Upper lobe of right lung (tissue), 1 donor: Measurements from ENCODE around the gene PPP3R2. TPM values are rescaled to one million over a fixed set of nuclear protein-coding genes. Genes with fewer than 3 reads are reported as not detected.

Source experiments
- ATAC-seq: fragments of 200-7000 bp; cut with Tn5 transposase; one replicate; pipeline ENCODE4 v1.9.1; 2020; ENCODE audit warnings: mild to moderate bottlenecking, moderate library complexity
- DNase-seq: peaks from one replicate; pipeline ENCODE4 v3.0.0-alpha.2; 2020
- H3K27ac ChIP-seq: fragments of 200-600 bp; one replicate; pipeline ENCODE4 v1.8.0; 2022
- H3K27me3 ChIP-seq: fragments of 200-600 bp; one replicate; pipeline ENCODE4 v1.8.0; 2022; ENCODE audit warnings: mild to moderate bottlenecking
- H3K36me3 ChIP-seq: fragments of 200-600 bp; one replicate; pipeline ENCODE4 v1.8.0; 2022
- H3K4me1 ChIP-seq: fragments of 200-600 bp; one replicate; pipeline ENCODE4 v1.8.0; 2022
- H3K4me3 ChIP-seq: fragments of 200-600 bp; one replicate; pipeline ENCODE4 v1.8.0; 2022; ENCODE audit warnings: mild to moderate bottlenecking
- H3K9me3 ChIP-seq: fragments of 200-600 bp; one replicate; pipeline ENCODE4 v1.8.0; 2022
- intact Hi-C: fragments of 100-400 bp; cut with DNase I; formaldehyde crosslinking; loops from one replicate; pipeline ENCODE4 v1.11.0; 2022
- total RNA-seq: library from RNA; stranded (reverse); fragmentation: NEBNext Ultra II Directional; extraction: Animal tissue kit (Norgen Biotek cat#: 25700); gene quantifications from one replicate; pipeline ENCODE4 v1.2.1, GENCODE V29; 2021
- TF ChIP-seq, protein P1 (sequence below): fragments of 200-600 bp; IDR thresholded peaks from one replicate; pipeline ENCODE4 v1.8.0; 2022; ENCODE audit warnings: antibody characterized with exemption
- donor health status: DM: no; HTN: yes; CAD: no; lungs with severe emphysema.

Gene PPP3R2
- total RNA-seq, 1 donor from 2014 or later, result not detected

DNA sequence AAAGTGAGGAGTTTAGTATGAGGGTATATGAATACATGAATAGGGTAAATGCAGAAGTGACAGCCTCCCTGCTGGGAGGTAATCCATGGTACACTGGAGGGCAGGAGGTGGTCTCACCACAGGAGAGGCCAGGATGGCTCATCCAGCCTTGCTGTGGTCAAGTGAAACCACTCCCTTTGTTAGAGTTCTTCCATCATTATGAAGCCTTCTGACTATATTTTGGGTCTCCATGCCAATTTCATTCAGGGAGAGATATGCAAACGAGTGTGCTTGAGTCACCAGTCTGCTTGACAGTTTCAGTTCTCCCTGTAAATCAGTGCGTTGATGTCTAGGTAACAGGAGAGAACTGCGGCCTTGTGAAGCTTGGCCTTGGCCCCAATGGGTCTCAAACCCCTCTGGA, 16.4 kb downstream of the PPP3R2 start:
- Histone ChIP-seq H3K4me1 (no peaks in the 10 kb centered on the region), H3K4me3 (no peak overlapping the region), H3K9me3 (no peaks in the 10 kb centered on the region), H3K27me3 (no peaks in the 10 kb centered on the region), H3K36me3 (no peaks in the 10 kb centered on the region), H3K27ac (no peak overlapping the region)
- no peak for ATAC-seq
- TF ChIP-seq, protein P1, sequence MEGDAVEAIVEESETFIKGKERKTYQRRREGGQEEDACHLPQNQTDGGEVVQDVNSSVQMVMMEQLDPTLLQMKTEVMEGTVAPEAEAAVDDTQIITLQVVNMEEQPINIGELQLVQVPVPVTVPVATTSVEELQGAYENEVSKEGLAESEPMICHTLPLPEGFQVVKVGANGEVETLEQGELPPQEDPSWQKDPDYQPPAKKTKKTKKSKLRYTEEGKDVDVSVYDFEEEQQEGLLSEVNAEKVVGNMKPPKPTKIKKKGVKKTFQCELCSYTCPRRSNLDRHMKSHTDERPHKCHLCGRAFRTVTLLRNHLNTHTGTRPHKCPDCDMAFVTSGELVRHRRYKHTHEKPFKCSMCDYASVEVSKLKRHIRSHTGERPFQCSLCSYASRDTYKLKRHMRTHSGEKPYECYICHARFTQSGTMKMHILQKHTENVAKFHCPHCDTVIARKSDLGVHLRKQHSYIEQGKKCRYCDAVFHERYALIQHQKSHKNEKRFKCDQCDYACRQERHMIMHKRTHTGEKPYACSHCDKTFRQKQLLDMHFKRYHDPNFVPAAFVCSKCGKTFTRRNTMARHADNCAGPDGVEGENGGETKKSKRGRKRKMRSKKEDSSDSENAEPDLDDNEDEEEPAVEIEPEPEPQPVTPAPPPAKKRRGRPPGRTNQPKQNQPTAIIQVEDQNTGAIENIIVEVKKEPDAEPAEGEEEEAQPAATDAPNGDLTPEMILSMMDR, result no peak
- no peak for DNase-seq
- intact Hi-C loops, result no loop called here

DNA sequence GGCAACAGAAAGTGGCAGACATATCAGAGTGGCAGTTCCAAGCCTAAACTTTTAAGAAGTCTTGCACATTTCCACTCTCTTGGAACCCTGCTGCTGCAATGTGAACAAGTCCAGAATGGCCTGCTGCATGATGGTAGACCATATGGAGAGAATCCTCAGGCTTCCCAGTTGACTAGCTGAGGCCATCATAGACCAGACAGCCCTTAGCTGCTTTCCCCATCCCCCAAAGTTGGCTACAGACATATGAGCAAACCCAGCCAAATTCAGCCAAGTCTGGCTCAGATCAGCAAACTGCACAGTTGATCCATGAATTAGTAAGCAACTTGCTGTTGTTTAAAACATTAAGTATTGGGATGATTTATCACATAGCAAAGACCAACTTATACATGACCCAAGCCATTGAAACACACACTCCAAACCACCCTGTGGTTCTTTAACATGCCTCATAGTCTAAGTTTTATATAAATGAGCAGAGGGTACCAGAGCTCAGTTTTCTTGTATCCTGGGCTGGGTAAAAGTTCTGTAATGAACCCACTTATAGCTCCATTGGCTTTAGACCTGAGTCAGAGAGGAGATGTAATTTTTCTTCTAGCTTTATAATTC, 19.9 kb downstream of the PPP3R2 start:
- intact Hi-C loops, result no loop called here
- no peak for ATAC-seq

DNA sequence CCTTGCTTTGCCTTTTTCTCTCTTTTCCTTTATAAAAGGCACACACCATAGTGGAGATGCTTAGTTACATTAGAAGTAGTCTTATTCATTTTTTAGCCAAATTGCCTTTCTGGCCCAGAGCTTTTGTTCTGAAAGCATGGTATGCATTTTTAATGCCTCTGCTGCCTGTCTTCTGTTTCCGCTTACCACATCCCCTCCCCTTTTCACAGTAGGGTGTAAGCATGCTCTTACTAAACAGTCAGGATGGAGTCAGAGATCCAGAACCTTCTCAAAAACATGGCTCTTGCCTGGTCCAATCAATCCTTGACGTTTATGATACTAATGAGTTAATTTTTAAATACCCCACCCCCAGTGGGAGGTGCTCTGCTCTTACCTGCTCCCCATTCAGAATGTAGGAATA, 22.5 kb downstream of the PPP3R2 start:
- Histone ChIP-seq H3K4me3 (no peak overlapping the region), H3K27me3 (no peaks in the 10 kb centered on the region), H3K4me1 (no peaks in the 10 kb centered on the region), H3K9me3 (no peaks in the 10 kb centered on the region), H3K27ac (no peak overlapping the region), H3K36me3 (peaks cover 20% of the 10 kb centered on the region)
- intact Hi-C loops, result no loop called here
- TF ChIP-seq, protein P1, result no peak
- no peak for DNase-seq
- no peak for ATAC-seq

More for the DNA sequence above, 19.9 kb downstream of the PPP3R2 start:
- Histone ChIP-seq H3K9me3 (no peaks in the 10 kb centered on the region), H3K4me3 (no peak overlapping the region), H3K4me1 (no peaks in the 10 kb centered on the region), H3K27me3 (no peaks in the 10 kb centered on the region), H3K36me3 (peaks cover 7% of the 10 kb centered on the region), H3K27ac (no peak overlapping the region)
- no peak for DNase-seq
- TF ChIP-seq, protein P1, result no peak

DNA sequence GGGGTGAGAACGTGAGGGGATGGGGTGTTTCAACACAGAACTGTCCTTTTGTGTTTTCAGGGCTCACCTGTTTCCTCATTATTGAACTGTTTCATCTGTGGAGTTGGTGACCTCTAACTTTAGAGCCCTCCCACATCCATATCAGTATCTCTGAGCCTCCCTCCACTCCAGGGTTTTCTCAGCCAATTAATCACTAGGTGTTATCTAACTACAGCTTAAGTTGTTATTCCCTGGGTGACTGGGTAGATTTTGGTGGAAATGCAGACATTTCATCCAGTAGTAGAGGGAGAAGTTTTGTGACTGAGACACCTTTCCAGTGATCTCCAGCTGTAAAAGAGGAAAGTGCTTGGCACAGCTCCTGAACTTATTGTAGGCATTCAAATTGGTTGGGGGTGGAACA, 23.7 kb downstream of the PPP3R2 start:
- Histone ChIP-seq H3K4me3 (no peak overlapping the region), H3K9me3 (no peaks in the 10 kb centered on the region), H3K27ac (no peak overlapping the region), H3K4me1 (no peaks in the 10 kb centered on the region), H3K36me3 (peaks cover 29% of the 10 kb centered on the region), H3K27me3 (no peaks in the 10 kb centered on the region)
- ATAC-seq, result no peak
- no peak for DNase-seq
- intact Hi-C loops, result no loop called here
- TF ChIP-seq, protein P1, result no peak

DNA sequence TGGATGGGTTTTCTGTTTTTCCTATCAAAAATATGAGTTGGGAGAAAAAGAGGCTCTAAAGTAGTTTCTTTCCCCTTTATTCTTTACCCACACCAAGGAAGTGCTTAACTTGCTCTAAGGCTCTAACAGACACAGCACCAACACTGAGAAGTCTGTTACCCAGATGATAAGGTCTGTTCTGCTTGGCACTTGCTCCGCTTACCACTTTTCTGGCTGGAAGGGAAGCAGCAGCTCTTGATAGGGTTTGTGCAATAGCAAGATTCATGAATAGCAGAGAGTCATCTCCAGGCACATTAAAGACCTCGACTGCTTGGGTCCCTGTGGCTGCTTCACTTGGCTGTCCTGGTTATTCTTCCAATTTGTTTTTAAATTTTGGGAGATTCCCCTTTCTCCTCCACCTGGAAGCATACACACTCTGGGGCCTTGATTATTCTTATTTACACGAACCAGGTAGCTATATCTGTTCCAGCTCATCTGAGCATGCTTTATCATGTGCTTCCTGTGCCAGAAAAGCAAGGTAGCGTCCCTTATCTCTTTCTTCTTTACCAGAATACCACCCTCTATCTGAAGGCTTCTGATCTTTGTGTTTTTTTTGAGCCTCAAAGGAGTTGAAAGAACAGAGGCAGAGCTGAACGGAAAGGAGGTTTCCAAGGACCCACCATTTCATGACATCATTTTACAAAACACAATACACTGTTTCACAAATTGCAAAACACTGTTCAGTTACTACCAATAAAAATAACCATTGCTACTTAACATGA, 24.8 kb downstream of the PPP3R2 start:
- H3K36me3 ChIP-seq, result peaks cover 41% of the 10 kb centered on the region
- ATAC-seq (no peak), DNase-seq (no peak)
- no peaks in the 10 kb centered on the region for H3K9me3 ChIP-seq
- no peaks in the 10 kb centered on the region for H3K4me1 ChIP-seq
- intact Hi-C loops, result no loop called here
- no peak overlapping the region for H3K4me3 ChIP-seq
- H3K27ac ChIP-seq, result no peak overlapping the region
- TF ChIP-seq, protein P1, result no peak
- H3K27me3 ChIP-seq, result no peaks in the 10 kb centered on the region
